ENCODE results near the gene FA2H.

FA2H gene

GRCh38 chr16:74710401-74710800 lies 64.2 kb downstream of the FA2H start:
- intact Hi-C loops (cut with DNase I; ENCODE audit: low total_unique reads) = loop anchor here (5.0 kb wide), 1 partner anchor 147 kb away; no protein-coding TSS in a partner anchor
- Histone ChIP-seq H3K27me3 (no peaks in the 10 kb centered on the region), H3K4me1 (no peaks in the 10 kb centered on the region), H3K9me3 (no peaks in the 10 kb centered on the region), H3K36me3 (no peaks in the 10 kb centered on the region), H3K4me3 (no peak overlapping the region), H3K27ac (no peak overlapping the region)
- TF ChIP-seq, protein P1, sequence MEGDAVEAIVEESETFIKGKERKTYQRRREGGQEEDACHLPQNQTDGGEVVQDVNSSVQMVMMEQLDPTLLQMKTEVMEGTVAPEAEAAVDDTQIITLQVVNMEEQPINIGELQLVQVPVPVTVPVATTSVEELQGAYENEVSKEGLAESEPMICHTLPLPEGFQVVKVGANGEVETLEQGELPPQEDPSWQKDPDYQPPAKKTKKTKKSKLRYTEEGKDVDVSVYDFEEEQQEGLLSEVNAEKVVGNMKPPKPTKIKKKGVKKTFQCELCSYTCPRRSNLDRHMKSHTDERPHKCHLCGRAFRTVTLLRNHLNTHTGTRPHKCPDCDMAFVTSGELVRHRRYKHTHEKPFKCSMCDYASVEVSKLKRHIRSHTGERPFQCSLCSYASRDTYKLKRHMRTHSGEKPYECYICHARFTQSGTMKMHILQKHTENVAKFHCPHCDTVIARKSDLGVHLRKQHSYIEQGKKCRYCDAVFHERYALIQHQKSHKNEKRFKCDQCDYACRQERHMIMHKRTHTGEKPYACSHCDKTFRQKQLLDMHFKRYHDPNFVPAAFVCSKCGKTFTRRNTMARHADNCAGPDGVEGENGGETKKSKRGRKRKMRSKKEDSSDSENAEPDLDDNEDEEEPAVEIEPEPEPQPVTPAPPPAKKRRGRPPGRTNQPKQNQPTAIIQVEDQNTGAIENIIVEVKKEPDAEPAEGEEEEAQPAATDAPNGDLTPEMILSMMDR (IDR thresholded peaks at IDR 0.05) = no peak
- DNase-seq = peak in 1 of 2 donors; percentile 17

DNA sequence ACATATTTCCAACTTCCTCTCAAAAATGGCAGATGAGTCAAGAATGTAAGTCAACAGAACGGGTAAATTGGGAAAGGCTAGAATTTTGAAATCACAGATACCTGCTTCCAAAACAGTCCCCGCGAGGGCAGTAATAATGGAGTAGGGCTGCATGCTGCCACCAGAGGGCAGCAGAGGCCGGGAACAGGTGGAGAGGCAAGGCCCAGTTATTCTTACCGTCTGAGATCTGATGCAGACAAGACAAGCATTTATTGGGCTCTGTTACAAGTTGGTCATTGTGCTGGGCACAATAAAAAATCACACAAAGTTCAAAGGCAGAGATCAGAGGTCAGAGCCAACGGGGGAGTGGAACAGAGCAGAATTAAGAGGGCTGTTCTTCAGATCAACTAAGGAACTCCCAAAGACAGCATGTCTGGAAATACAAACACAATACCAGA lies 65.2 kb downstream of the FA2H start:
- Histone ChIP-seq H3K4me3 (no peak overlapping the region), H3K36me3 (no peaks in the 10 kb centered on the region), H3K27me3 (no peaks in the 10 kb centered on the region), H3K9me3 (no peaks in the 10 kb centered on the region), H3K4me1 (no peaks in the 10 kb centered on the region), H3K27ac (no peak overlapping the region)
- intact Hi-C loops (cut with DNase I; ENCODE audit: low total_unique reads) = loop anchor here (5.0 kb wide), 1 partner anchor 158 kb away; no protein-coding TSS in a partner anchor
- TF ChIP-seq, protein P1 (IDR thresholded peaks at IDR 0.05) = peak; percentile 86 to 97
- peak; percentile 74 to 84 for DNase-seq

- DNase-seq = peak; percentile 67 to 78
- no peaks in the 10 kb centered on the region for H3K9me3 ChIP-seq
- peak within 1 kb of the TSS; percentile 68 to 73 for H3K4me3 ChIP-seq
- H3K27me3 ChIP-seq = no peaks in the 10 kb centered on the region
- H3K4me1 ChIP-seq = peaks cover 0 to 19% (median 9%) of the 10 kb centered on the region in 4 donors
- no peaks in the 10 kb centered on the region for H3K36me3 ChIP-seq
- intact Hi-C loops (cut with DNase I; ENCODE audit: low total_unique reads) = no loop called here
- peak within 1 kb of the TSS; percentile 71 to 72 for H3K27ac ChIP-seq
- TF ChIP-seq, protein P1 (IDR thresholded peaks at IDR 0.05) = no peak
These were observed 74.0 kb downstream of the FA2H start, which contains the start of gene MLKL for GRCh38 chr16:74700438-74701225. MLKL (minus strand) TSS chr16:74700862; CDS start chr16:74695757, 5,105 bp downstream.

- Histone ChIP-seq H3K9me3 (no peaks in the 10 kb centered on the region), H3K27me3 (no peaks in the 10 kb centered on the region), H3K27ac (peak overlapping the region; percentile 71 to 72), H3K4me1 (peaks cover 0 to 19% (median 9%) of the 10 kb centered on the region in 4 donors), H3K36me3 (no peaks in the 10 kb centered on the region), H3K4me3 (peak overlapping the region; percentile 68 to 73)
- TF ChIP-seq, protein P1 (IDR thresholded peaks at IDR 0.05) = no peak
- no peak for DNase-seq
- intact Hi-C loops (cut with DNase I; ENCODE audit: low total_unique reads) = no loop called here
These were observed 74.5 kb downstream of the FA2H start for GRCh38 chr16:74700116-74700437.

GRCh38 chr16:74699666-74700065 lies 75.0 kb downstream of the FA2H start:
- Histone ChIP-seq H3K36me3 (no peaks in the 10 kb centered on the region), H3K27ac (peak overlapping the region; percentile 71 to 72), H3K4me3 (peak overlapping the region; percentile 68 to 73), H3K4me1 (peaks cover 0 to 19% (median 9%) of the 10 kb centered on the region in 4 donors), H3K9me3 (no peaks in the 10 kb centered on the region), H3K27me3 (no peaks in the 10 kb centered on the region)
- TF ChIP-seq, protein P1 (IDR thresholded peaks at IDR 0.05) = no peak
- intact Hi-C loops (cut with DNase I; ENCODE audit: low total_unique reads) = no loop called here
- no peak for DNase-seq
